SK-N-SH (cell line): Measurements from ENCODE around the gene ZXDC. TPM values are rescaled to one million over a fixed set of nuclear protein-coding genes. Genes with fewer than 3 reads are reported as not detected.

Experiments used
- CTCF ChIA-PET: fragments of 300-600, 350-600 bp; formaldehyde crosslinking; extraction: SDS; loops from one replicate; lab custom pipeline; 2021; lab: Yijun Ruan, JAX
- POLR2A ChIA-PET: fragments of 350-600 bp; sonication (Branson Sonifier 250); formaldehyde crosslinking; extraction: SDS; loops from one replicate; lab custom pipeline; 2020; ENCODE audit warnings: antibody characterized with exemption, inconsistent platforms; lab: Yijun Ruan, JAX
- DNase-seq: peaks from one replicate; pipeline ENCODE4 v3.0.0; 2012
- H2AFZ ChIP-seq: fragments of 200-600 bp; sonication (generic); 2 replicates; pipeline ENCODE4 v1.8.1; 2016; ENCODE audit warnings: antibody characterized with exemption, mild to moderate bottlenecking, low read depth
- H3F3A ChIP-seq: fragments of 200-600 bp; sonication (generic); replicated peaks from 2 replicates; pipeline ENCODE3; 2016; ENCODE audit warnings: antibody characterized with exemption, mild to moderate bottlenecking; ENCODE audit not compliant: insufficient read depth
- H3K27ac ChIP-seq, 2 experiments: fragments of 200-500 bp in 1 of 2; fragments of 200-600 bp in 1 of 2; sonication (Bioruptor generic) in 1 of 2; sonication (generic), shearing (Covaris generic) in 1 of 2; 2 replicates each; pipeline versions ENCODE4 v1.5.1 to v1.6.1; 2014 to 2016; ENCODE audit warnings: low read depth in 2 of 2, inconsistent platforms in 1 of 2, low read length in 1 of 2, mild to moderate bottlenecking in 1 of 2, mixed read lengths in 1 of 2
- H3K27me3 ChIP-seq: fragments of 200-600 bp; sonication (generic), shearing (Covaris generic); 2 replicates; pipeline ENCODE4 v1.6.1; 2016; ENCODE audit warnings: mixed run types; ENCODE audit not compliant: insufficient read depth
- H3K36me3 ChIP-seq, 2 experiments: fragments of 200-500 bp in 1 of 2; fragments of 200-600 bp in 1 of 2; sonication (Bioruptor generic) in 1 of 2; sonication (generic) in 1 of 2; replicated peaks in 1 of 2; 2 replicates each; pipeline versions ENCODE3 to v1.5.1; 2014 to 2016; ENCODE audit warnings: low read length in 1 of 2, mild to moderate bottlenecking in 1 of 2; ENCODE audit not compliant: insufficient read depth in 2 of 2, control insufficient read depth in 1 of 2
- H3K4me1 ChIP-seq, 2 experiments: fragments of 200-500 bp in 1 of 2; fragments of 200-600 bp in 1 of 2; sonication (Bioruptor generic) in 1 of 2; sonication (generic), shearing (Covaris generic) in 1 of 2; 2 replicates each; pipeline versions ENCODE4 v1.5.1 to v1.6.1; 2014 to 2016; ENCODE audit warnings: low read depth in 1 of 2, low read length in 1 of 2, mixed run types in 1 of 2; ENCODE audit not compliant: insufficient read depth in 2 of 2, control insufficient read depth in 1 of 2
- H3K4me2 ChIP-seq: fragments of 200-600 bp; sonication (generic), shearing (Covaris generic); 2 replicates; pipeline ENCODE4 v1.6.1; 2017; ENCODE audit warnings: mixed run types
- H3K4me3 ChIP-seq, 2 experiments: fragments of 200-500 bp in 1 of 2; fragments of 200-600 bp in 1 of 2; sonication (Bioruptor generic) in 1 of 2; sonication (generic), shearing (Covaris generic) in 1 of 2; 2 replicates each; pipeline versions ENCODE4 v1.5.1 to v1.8.1; 2014 to 2016; ENCODE audit warnings: low read depth in 2 of 2, inconsistent platforms in 1 of 2, low read length in 1 of 2, mild to moderate bottlenecking in 1 of 2, mixed read lengths in 1 of 2, moderate library complexity in 1 of 2
- H3K79me2 ChIP-seq: fragments of 200-600 bp; sonication (generic); 2 replicates; pipeline ENCODE4 v1.8.1; 2017; ENCODE audit warnings: mild to moderate bottlenecking; ENCODE audit not compliant: insufficient read depth
- H3K9ac ChIP-seq: fragments of 200-600 bp; sonication (generic); 2 replicates; pipeline ENCODE4 v1.6.1; 2017; ENCODE audit warnings: mixed run types
- H3K9me2 ChIP-seq: fragments of 200-600 bp; sonication (generic); 2 replicates; pipeline ENCODE4 v1.6.1; 2017; ENCODE audit warnings: mixed run types
- H3K9me3 ChIP-seq: fragments of 200-600 bp; sonication (generic); 2 replicates; pipeline ENCODE4 v1.6.1; 2017; ENCODE audit warnings: mixed run types, mild to moderate bottlenecking, moderate library complexity
- H4K20me1 ChIP-seq: fragments of 200-600 bp; sonication (generic); 2 replicates; pipeline ENCODE4 v1.6.1; 2017; ENCODE audit warnings: mild to moderate bottlenecking, mixed run types; ENCODE audit not compliant: insufficient read depth
- ELF1 ChIP-seq: IDR thresholded peaks from 2 replicates; pipeline ENCODE4 v1.4.0; 2012
- EP300 ChIP-seq, 2 experiments: IDR thresholded peaks; 2 replicates each; pipeline versions ENCODE4 v1.4.0 to v1.6.1; 2012; ENCODE audit warnings: borderline replicate concordance in 1 of 2, low read depth in 1 of 2, low read length in 1 of 2
- EZH2phosphoT487 ChIP-seq: fragments of 200-600 bp; sonication (generic); IDR thresholded peaks from 2 replicates; pipeline ENCODE4 v1.6.1; 2017; ENCODE audit warnings: low read depth, mixed run types, mild to moderate bottlenecking, antibody characterized with exemption, moderate library complexity, borderline replicate concordance
- FOXJ3 ChIP-seq: sonication (generic); formaldehyde crosslinking; IDR thresholded peaks from 2 replicates; pipeline ENCODE4 v1.5.1; 2020; ENCODE audit warnings: mild to moderate bottlenecking, missing genetic modification reagents
- FOXM1 ChIP-seq: IDR thresholded peaks from 2 replicates; pipeline ENCODE4 v1.4.0; 2012; ENCODE audit warnings: low read depth, mild to moderate bottlenecking
- GATA2 ChIP-seq: sonication (generic); formaldehyde crosslinking; IDR thresholded peaks from 2 replicates; pipeline ENCODE4 v1.5.0; 2020; ENCODE audit warnings: mild to moderate bottlenecking, missing genetic modification reagents
- NFIC ChIP-seq: IDR thresholded peaks from 2 replicates; pipeline ENCODE4 v1.4.0; 2012; ENCODE audit warnings: borderline replicate concordance
- NRF1 ChIP-seq: IDR thresholded peaks from 2 replicates; pipeline ENCODE4 v1.6.1; 2012; ENCODE audit warnings: low read depth, mild to moderate bottlenecking, low read length
- POLR2AphosphoS5 ChIP-seq: IDR thresholded peaks from 2 replicates; pipeline ENCODE4 v1.6.1; 2012; ENCODE audit warnings: low read depth, low read length
- SMC3 ChIP-seq: IDR thresholded peaks from 2 replicates; pipeline ENCODE4 v1.6.1; 2012; ENCODE audit warnings: low read depth, low read length, improper control_type of control experiment
- TCF12 ChIP-seq: IDR thresholded peaks from 2 replicates; pipeline ENCODE4 v1.4.0; 2012
- YY1 ChIP-seq: IDR thresholded peaks from 2 replicates; pipeline ENCODE4 v1.4.0; 2012; ENCODE audit warnings: low read depth, mild to moderate bottlenecking
- WGBS: methylation state at CpG from one replicate; pipeline ENCODE4 v1.1.6; 2017; ENCODE audit warnings: low lambda C conversion rate; 5-methylcytosine and 5-hydroxymethylcytosine counted together
- polyA plus RNA-seq, 3 experiments: library from polyadenylated mRNA; depleted of rRNA; stranded (reverse); fragments of >200 nt; gene quantifications; 2 replicates each; pipeline ENCODE4 v1.2.3, GENCODE V29; 2012
- TF ChIP-seq, protein P1 (sequence below): IDR thresholded peaks from 2 replicates; pipeline ENCODE4 v1.4.0; 2012; ENCODE audit warnings: low read depth
- TF ChIP-seq, protein P2 (sequence below): IDR thresholded peaks from 2 replicates; pipeline ENCODE4 v1.4.0; 2012; ENCODE audit warnings: low read depth, borderline replicate concordance
- TF ChIP-seq, protein P3 (sequence below): IDR thresholded peaks from 2 replicates; pipeline ENCODE4; 2012
- TF ChIP-seq, protein P4 (sequence below): IDR thresholded peaks from 2 replicates; pipeline ENCODE4 v1.6.1; 2012; ENCODE audit warnings: mild to moderate bottlenecking, low read depth, low read length, moderate library complexity
- TF ChIP-seq, protein P5 (sequence below): fragments of 150-350 bp; IDR thresholded peaks from 2 replicates; pipeline ENCODE4 v1.6.1; 2017; ENCODE audit warnings: antibody characterized with exemption, low read length, low read depth, borderline replicate concordance

The ZXDC gene
- polyA plus RNA-seq, 1 of the 3 experiments (the other 2 are of a cell fraction): 8.5 TPM

DNA sequence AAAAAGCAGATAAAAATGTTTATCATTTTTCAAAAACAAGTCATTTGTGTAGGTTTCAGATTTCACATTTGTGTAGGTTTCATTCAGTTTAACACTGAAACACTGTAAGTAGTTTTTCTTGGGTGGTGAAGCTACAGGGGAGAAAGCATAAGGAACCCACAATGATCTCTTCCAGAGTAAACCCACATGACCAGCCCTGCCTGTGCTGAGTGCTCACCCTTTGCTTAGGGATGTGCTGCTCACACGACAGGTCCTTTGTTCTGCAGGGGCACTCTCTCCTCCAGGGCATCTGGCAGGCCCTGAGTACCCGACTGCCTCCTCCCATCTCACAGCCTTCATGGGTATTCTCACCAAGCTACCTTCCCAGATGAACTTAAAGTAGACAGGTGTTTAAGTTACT lies 28.9 kb downstream of the ZXDC start:
- Histone ChIP-seq H3K27ac (no peak overlapping the region), H3K9me2 (no peaks in the 10 kb centered on the region), H3K79me2 (no peaks in the 10 kb centered on the region), H3K4me2 (no peak overlapping the region), H3K9ac (no peak overlapping the region), H3K4me3 (no peak overlapping the region), H3K36me3 (peaks cover 11 to 28% of the 10 kb centered on the region in 2 experiments), H3K9me3 (no peaks in the 10 kb centered on the region), H2AFZ (no peak overlapping the region), H3F3A (no peaks in the 10 kb centered on the region), H3K27me3 (no peaks in the 10 kb centered on the region), H3K4me1 (peaks cover 0 to 12% of the 10 kb centered on the region in 2 experiments; a peak in 1 of 4 replicates), H4K20me1 (no peaks in the 10 kb centered on the region)
- ChIA-PET CTCF (interaction anchor here (0.7 to 1.0 kb wide), 4 partner anchors 21 to 313 kb away, joined by 3 read pairs; partner anchors contain the start of gene ZXDC), POLR2A (no interaction called here)
- no peak for TF ChIP-seq ELF1
- no peak for DNase-seq
- 78% methylated on average over 2 of the region's 2 CpGs for WGBS

DNA sequence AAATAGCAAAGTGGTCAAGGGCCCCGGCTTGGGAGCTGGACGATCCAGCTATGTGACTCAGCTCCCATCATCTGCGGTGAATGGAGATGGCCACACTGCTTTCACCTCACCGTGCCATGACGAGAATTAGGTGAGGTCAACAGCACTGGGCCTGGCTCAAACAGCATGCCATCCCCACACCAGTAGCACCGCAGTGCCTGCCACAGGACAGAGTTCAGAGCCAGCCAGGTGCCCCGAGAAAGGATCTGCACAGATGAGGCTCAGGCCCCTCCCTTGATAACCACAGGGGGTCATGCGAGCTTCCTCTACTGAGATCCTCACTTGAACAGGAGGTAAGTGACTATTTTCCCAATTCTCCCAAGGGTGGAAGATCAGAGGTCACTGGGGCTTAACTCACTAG lies 29.4 kb downstream of the ZXDC start:
- Histone ChIP-seq H3K79me2 (no peaks in the 10 kb centered on the region), H3F3A (no peaks in the 10 kb centered on the region), H2AFZ (no peak overlapping the region), H3K9me2 (no peaks in the 10 kb centered on the region), H4K20me1 (no peaks in the 10 kb centered on the region), H3K9ac (no peak overlapping the region), H3K27ac (no peak overlapping the region), H3K4me1 (peaks cover 0 to 16% of the 10 kb centered on the region in 2 experiments; a peak in 1 of 4 replicates), H3K9me3 (no peaks in the 10 kb centered on the region), H3K36me3 (peaks cover 8 to 23% of the 10 kb centered on the region in 2 experiments), H3K4me2 (no peak overlapping the region), H3K4me3 (no peak overlapping the region), H3K27me3 (no peaks in the 10 kb centered on the region)
- TF ChIP-seq EP300 (IDR thresholded peaks at IDR 0.05; ENCODE audit: borderline replicate concordance in 1 of 2, low read depth in 1 of 2, low read length in 1 of 2): no peak
- TF ChIP-seq POLR2AphosphoS5: no peak
- no peak for TF ChIP-seq FOXM1
- TF ChIP-seq YY1: no peak
- no peak for TF ChIP-seq EZH2phosphoT487
- TF ChIP-seq, protein P1, sequence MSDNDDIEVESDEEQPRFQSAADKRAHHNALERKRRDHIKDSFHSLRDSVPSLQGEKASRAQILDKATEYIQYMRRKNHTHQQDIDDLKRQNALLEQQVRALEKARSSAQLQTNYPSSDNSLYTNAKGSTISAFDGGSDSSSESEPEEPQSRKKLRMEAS: no peak
- TF ChIP-seq, protein P2, sequence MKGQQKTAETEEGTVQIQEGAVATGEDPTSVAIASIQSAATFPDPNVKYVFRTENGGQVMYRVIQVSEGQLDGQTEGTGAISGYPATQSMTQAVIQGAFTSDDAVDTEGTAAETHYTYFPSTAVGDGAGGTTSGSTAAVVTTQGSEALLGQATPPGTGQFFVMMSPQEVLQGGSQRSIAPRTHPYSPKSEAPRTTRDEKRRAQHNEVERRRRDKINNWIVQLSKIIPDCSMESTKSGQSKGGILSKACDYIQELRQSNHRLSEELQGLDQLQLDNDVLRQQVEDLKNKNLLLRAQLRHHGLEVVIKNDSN: no peak
- no peak for TF ChIP-seq TCF12
- TF ChIP-seq, protein P3, sequence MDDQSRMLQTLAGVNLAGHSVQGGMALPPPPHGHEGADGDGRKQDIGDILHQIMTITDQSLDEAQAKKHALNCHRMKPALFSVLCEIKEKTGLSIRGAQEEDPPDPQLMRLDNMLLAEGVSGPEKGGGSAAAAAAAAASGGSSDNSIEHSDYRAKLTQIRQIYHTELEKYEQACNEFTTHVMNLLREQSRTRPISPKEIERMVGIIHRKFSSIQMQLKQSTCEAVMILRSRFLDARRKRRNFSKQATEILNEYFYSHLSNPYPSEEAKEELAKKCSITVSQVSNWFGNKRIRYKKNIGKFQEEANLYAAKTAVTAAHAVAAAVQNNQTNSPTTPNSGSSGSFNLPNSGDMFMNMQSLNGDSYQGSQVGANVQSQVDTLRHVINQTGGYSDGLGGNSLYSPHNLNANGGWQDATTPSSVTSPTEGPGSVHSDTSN: no peak
- TF ChIP-seq, protein P4, sequence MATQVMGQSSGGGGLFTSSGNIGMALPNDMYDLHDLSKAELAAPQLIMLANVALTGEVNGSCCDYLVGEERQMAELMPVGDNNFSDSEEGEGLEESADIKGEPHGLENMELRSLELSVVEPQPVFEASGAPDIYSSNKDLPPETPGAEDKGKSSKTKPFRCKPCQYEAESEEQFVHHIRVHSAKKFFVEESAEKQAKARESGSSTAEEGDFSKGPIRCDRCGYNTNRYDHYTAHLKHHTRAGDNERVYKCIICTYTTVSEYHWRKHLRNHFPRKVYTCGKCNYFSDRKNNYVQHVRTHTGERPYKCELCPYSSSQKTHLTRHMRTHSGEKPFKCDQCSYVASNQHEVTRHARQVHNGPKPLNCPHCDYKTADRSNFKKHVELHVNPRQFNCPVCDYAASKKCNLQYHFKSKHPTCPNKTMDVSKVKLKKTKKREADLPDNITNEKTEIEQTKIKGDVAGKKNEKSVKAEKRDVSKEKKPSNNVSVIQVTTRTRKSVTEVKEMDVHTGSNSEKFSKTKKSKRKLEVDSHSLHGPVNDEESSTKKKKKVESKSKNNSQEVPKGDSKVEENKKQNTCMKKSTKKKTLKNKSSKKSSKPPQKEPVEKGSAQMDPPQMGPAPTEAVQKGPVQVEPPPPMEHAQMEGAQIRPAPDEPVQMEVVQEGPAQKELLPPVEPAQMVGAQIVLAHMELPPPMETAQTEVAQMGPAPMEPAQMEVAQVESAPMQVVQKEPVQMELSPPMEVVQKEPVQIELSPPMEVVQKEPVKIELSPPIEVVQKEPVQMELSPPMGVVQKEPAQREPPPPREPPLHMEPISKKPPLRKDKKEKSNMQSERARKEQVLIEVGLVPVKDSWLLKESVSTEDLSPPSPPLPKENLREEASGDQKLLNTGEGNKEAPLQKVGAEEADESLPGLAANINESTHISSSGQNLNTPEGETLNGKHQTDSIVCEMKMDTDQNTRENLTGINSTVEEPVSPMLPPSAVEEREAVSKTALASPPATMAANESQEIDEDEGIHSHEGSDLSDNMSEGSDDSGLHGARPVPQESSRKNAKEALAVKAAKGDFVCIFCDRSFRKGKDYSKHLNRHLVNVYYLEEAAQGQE: no peak
- TF ChIP-seq, protein P5, sequence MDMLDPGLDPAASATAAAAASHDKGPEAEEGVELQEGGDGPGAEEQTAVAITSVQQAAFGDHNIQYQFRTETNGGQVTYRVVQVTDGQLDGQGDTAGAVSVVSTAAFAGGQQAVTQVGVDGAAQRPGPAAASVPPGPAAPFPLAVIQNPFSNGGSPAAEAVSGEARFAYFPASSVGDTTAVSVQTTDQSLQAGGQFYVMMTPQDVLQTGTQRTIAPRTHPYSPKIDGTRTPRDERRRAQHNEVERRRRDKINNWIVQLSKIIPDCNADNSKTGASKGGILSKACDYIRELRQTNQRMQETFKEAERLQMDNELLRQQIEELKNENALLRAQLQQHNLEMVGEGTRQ: no peak
- no peak for TF ChIP-seq NRF1
- TF ChIP-seq SMC3: no peak
- no peak for TF ChIP-seq GATA2 (CRISPR knock-in tag)
- TF ChIP-seq NFIC: no peak
- no peak for TF ChIP-seq FOXJ3 (CRISPR knock-in tag)
- CTCF ChIA-PET: interaction anchor here (0.7 to 1.6 kb wide), 4 partner anchors 22 to 313 kb away, joined by 3 to 4 read pairs (median 3); no protein-coding TSS in a partner anchor
- POLR2A ChIA-PET: no interaction called here
- 98% methylated on average over 7 of the region's 8 CpGs for WGBS
- DNase-seq: no peak
